HG02571 (cell line): ENCODE measurements around the gene CEACAM20.
"Not testable (repeated sequence)": the region's sequence is repeated elsewhere in the genome, so short reads cannot be mapped to it uniquely, and the experiment has no call there.

Source experiments
- ATAC-seq: cut with Tn5 transposase; IDR thresholded peaks from one replicate; pipeline ENCODE4 v1.9.1; 2021; ENCODE audit warnings: mild to moderate bottlenecking, moderate library complexity; ENCODE audit not compliant: unreplicated experiment

The CEACAM20 gene

DNA sequence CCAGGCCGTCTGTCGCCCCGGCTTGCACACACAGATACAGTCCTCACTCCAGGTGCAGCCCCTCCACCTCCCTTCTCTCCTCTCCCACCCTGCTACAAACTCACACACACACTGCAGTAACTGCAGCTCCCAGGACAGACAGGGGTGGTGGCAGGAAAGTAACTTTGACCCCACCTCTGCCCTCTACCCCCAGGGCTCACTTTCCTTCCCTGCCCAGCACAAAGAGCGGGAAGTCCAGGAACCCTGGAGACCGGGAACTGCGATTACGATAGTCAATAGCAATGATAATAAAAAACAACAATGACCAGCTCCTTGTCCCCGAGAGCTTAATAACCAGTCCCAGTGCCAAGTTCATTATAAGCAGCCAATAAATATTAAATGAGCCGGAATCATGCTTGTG is at the start of gene CEACAM20:
Gene CEACAM20, minus strand, starts transcription at position 140 of the 400 bp plus-strand sequence. CDS start 166 bp downstream, outside the sequence.
- ATAC-seq = no peak

DNA sequence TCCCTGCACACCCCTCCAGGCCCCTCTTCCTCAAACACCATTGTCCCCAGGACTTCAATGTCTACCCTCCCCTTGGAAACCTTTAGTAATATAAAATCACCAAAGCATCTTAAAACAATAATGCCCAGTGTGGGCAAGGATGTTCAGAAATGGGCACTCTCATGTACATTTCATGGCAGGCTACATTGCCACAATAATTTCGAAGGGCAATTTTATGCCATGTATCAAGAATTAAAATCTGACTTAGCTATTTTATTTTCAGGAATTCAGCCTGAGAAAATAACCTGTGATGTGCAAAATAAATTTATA is 48.0 kb upstream of the CEACAM20 start:
- no peak for ATAC-seq

DNA sequence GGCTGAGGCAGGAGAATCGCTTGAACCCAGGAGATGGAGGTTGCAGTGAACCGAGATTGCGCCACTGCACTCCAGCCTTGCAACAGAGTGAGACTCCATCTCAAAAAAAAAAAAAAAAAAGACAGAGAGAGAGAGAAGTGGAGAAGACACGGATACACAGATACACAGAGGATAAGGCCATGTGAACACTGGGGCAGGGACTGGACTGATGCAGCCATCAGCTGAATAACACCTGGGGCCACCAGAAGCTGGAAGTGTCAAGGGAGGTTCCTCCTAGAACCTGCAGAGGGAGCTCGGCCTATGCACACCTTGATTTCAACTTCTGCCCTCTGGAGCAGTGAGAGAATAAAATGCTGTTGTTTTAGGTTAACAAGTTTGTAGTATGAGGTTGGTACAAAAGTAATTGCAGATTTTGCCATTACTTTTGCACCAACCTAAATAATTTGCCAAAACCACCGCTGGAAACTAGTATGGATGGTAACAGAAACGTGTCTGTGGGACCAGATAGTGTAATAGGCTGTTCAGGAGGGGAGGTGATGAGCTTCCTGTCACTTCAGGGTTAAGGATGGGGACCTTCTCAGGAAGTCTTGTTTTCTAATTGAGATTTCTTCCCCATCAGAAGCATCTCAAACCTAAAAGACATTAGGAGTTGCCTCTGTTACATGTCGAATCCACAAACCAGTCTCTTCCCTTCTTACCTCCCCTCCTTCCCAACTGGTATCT is 47.5 kb upstream of the CEACAM20 start:
- ATAC-seq = no peak

GRCh38 chr19:44575116-44575700 is 45.7 kb upstream of the CEACAM20 start:
- no peak for ATAC-seq

- ATAC-seq = no peak
Observed at GRCh38 chr19:44574186-44574950, 44.9 kb upstream of the CEACAM20 start.

DNA sequence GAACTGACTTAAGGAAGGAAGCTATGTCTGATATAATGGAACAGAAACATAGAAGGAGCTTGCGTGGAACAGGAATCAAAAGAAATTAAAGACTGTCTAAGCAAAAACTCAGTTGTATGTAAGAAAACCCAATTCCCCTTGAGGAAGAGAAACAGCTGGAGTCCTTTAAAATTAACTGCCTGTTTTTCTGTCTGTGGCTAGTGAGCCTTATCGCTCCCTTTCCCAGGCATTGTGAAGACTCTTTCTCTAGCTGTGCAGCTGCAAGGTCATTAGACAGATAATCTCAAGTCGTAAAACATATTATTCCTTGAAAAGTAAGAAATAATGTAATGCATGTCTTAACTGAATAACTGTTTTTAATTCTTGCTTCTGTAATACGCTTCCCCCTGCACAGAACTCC is 44.2 kb upstream of the CEACAM20 start:
- no peak for ATAC-seq

DNA sequence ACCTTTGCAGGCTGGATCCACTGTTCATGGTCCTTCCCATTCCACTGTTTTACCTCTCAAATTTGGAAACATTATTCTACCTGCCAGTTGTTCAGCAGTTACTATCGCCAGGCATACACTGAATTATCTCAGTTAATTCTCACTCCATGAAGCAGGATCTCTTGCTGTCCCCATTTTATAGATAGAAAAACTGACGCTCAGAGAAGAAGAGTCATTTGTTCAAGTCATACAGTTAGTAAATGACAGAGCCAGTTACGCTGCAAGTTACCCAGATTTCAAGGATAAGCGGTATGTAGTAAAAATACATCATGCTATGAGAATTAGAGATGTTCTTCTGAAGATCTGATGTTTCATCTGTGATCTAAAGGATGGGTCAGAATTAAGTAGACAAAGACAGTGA is 43.7 kb upstream of the CEACAM20 start:
- ATAC-seq = no peak

- no peak for ATAC-seq
Observed at GRCh38 chr19:44572581-44572900, 43.1 kb upstream of the CEACAM20 start.

GRCh38 chr19:44571830-44572580 is 42.5 kb upstream of the CEACAM20 start:
- ATAC-seq = no peak

- no peak for ATAC-seq
Observed at GRCh38 chr19:44570984-44571684, 41.7 kb upstream of the CEACAM20 start.

DNA sequence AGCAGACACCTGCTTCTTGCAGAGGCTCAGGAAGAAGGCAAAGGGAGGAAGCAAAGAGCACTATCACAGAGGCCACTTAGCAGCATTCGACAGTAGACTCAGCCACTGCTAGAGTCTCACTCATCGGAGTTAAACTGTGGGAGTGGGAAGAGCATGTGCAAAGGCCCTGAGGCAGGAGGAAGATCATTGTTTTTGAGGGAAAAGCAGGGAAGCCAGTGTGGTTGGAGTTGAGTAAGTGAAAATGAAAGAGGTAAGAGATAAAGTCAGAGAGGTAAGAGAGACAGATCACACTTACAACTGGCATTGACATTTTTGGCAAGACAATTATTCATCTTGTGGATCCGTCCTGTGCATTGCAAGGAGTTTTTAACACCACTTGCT is 41.1 kb upstream of the CEACAM20 start:
- ATAC-seq = no peak

- ATAC-seq = no peak
Observed at GRCh38 chr19:44567745-44568144, 38.3 kb upstream of the CEACAM20 start.

DNA sequence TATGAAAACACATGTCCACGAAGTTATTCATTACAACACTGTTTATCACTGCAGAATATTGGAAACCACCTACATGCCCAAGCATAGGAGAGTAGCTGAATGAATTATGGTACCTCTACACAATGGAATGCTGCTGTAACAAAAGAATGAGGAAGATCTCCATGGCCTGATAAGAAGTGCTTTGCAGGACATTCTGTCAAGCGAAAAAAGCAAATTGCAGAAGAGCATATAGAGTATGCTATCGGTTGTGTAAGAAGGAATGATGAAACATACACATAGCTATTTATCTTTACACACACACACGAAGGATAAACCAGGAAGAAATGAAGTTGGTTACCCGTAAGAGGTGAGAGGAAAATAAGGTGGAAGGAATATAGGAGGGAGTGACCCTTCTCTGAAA is 37.5 kb upstream of the CEACAM20 start:
- ATAC-seq = no peak

- ATAC-seq = not testable (repeated sequence)
Observed at GRCh38 chr19:44563086-44563655, 33.7 kb upstream of the CEACAM20 start.

DNA sequence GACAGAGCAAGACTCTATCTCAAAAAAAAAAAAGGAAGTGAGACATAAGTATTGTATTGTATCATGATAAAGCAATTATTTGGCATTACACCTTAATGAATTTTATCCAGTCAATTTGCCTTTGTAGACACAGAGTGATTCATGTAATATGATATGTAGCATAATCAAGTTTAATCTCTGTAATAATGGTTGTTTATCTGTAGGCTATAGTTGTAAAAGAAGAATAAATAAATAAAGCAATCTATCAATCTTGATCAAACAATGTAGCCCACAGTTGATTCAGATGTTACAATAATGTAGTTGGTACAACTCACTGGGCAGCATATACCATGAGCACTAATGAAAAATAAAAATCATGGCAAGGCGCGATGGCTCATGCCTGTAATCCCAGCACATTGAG is 28.5 kb upstream of the CEACAM20 start:
- ATAC-seq = no peak

DNA sequence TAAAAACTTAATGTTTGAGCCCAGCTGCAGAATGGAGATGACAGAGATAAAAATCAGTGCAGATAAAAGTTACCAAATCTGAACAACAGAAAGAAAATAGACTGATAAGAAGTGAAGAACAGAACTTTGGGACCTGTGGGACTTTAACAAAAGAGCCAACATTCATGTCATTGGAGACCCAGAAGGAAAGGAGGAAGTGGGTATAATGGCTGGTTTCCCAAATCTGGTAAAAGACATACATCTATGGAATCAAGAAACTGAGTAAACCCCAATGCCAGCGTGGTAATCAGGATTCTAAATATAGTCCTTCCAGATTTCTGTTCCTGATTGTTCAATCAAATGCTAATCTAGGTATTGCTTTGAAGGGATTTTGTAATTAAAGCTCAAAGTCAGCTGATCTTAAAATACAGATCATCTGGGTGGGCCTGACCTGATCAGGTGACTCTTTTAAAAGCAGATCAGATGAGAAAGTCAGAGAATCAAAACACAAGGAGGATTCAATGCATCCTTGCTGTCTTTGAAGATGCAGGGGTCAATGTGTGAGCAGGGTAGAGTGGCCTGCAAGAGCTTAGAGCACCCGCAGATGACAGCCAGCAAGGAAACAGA is 25.3 kb upstream of the CEACAM20 start:
- ATAC-seq = no peak

- no peak for ATAC-seq
Observed at GRCh38 chr19:44553478-44554171, 24.1 kb upstream of the CEACAM20 start.

DNA sequence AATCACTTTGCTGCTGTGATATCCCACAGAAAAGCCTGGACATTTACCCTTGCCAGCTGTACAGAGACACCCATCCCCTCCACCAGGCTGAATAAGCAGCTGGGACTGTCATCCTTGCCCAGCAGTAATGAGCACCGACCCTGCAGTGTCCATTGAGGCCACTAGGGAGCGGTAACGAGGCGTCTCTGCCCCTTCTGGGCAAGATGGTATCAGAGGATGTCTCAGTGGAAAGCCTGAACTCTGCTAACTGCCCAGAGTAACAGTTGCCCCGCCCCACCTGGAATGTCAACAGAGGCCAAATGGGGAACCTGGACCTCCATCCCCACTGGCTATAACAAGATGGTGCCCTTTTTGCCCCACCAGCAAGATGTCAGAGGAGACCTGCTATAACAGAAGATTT is 22.8 kb upstream of the CEACAM20 start:
- ATAC-seq = no peak

GRCh38 chr19:44551850-44552249 is 22.4 kb upstream of the CEACAM20 start:
- ATAC-seq = no peak

DNA sequence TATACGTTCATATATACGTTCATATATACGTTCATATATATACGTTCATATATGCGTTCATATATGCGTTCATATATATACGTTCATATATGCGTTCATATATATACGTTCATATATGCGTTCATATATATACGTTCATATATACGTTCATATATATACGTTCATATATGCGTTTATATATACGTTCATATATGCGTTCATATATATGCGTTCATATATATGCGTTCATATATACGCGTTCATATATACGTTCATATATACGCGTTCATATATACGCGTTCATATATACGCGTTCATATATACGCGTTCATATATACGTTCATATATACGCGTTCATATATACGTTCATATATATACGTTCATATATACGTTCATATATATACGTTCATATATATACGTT is 21.5 kb upstream of the CEACAM20 start:
- ATAC-seq = not testable (repeated sequence)
